Glutamatergic neuron (in vitro differentiated cells): ENCODE results near the gene ORM2. TPM values are rescaled to one million over a fixed set of nuclear protein-coding genes. Genes with fewer than 3 reads are reported as not detected.

Source experiments
- DNase-seq: peaks from one replicate; pipeline ENCODE4 v3.0.0; 2022
- H3K27ac Mint-ChIP-seq: one replicate; pipeline ENCODE4 v1.8.0; 2020; ENCODE audit warnings: mild to moderate bottlenecking, mixed read lengths, inconsistent platforms; ENCODE audit not compliant: unreplicated experiment
- H3K27me3 Mint-ChIP-seq: one replicate; pipeline ENCODE4 v1.8.0; 2020; ENCODE audit warnings: mild to moderate bottlenecking, moderate library complexity, mixed read lengths, inconsistent platforms; ENCODE audit not compliant: unreplicated experiment
- H3K36me3 Mint-ChIP-seq: one replicate; pipeline ENCODE4 v1.8.0; 2020; ENCODE audit warnings: mild to moderate bottlenecking, mixed read lengths, inconsistent platforms; ENCODE audit not compliant: unreplicated experiment
- H3K4me1 Mint-ChIP-seq: one replicate; pipeline ENCODE4 v1.8.0; 2020; ENCODE audit warnings: mild to moderate bottlenecking, low read depth, mixed read lengths, inconsistent platforms; ENCODE audit not compliant: unreplicated experiment
- H3K4me3 Mint-ChIP-seq: one replicate; pipeline ENCODE4 v1.8.0; 2020; ENCODE audit warnings: mild to moderate bottlenecking, mixed read lengths, inconsistent platforms; ENCODE audit not compliant: unreplicated experiment
- H3K9me3 Mint-ChIP-seq: one replicate; pipeline ENCODE4 v1.8.0; 2020; ENCODE audit warnings: mild to moderate bottlenecking, moderate library complexity, mixed read lengths, inconsistent platforms; ENCODE audit not compliant: unreplicated experiment
- total RNA-seq: library from RNA; stranded (reverse); fragmentation: NEBNext Ultra II Directional; extraction: Animal tissue kit (Norgen Biotek cat#: 25700); gene quantifications from one replicate; pipeline ENCODE4 v1.2.1, GENCODE V29; 2021; ENCODE audit not compliant: unreplicated experiment
- TF ChIP-seq, protein P1 (sequence below): fragments of 200-600 bp; sonication (generic); IDR thresholded peaks from one replicate; pipeline ENCODE4 v1.5.0; 2021; ENCODE audit not compliant: partially characterized antibody, unreplicated experiment

The ORM2 gene
- total RNA-seq, 1 donor from 2014 or later = not detected

DNA sequence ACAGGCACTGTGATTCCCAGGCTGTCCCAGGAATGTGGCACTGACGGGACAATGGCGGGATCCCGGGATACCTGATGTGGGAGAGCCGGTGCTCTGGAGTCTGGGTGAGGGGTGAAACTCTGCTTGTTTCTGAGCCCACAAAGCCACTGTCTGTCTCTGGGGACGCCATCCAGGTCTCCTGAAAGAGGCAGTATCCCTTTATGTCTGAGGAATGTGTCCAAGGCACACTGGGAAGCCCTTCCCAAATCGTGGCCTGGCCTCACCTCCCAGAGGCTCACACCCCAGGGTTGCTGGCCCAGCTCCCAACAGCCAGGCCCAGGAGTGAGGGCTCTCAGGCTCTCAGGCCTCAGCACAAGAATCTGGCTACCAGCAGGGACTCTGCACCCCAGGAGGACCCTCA lies 27.1 kb downstream of the ORM2 start:
- no peaks in the 10 kb centered on the region for H3K4me1 Mint-ChIP-seq
- H3K9me3 Mint-ChIP-seq = peaks cover 4% of the 10 kb centered on the region
- H3K27me3 Mint-ChIP-seq = peaks cover 5% of the 10 kb centered on the region
- no peak for DNase-seq
- no peak overlapping the region for H3K4me3 Mint-ChIP-seq
- peak overlapping the region; percentile 38 for H3K27ac Mint-ChIP-seq
- no peaks in the 10 kb centered on the region for H3K36me3 Mint-ChIP-seq
- TF ChIP-seq, protein P1, sequence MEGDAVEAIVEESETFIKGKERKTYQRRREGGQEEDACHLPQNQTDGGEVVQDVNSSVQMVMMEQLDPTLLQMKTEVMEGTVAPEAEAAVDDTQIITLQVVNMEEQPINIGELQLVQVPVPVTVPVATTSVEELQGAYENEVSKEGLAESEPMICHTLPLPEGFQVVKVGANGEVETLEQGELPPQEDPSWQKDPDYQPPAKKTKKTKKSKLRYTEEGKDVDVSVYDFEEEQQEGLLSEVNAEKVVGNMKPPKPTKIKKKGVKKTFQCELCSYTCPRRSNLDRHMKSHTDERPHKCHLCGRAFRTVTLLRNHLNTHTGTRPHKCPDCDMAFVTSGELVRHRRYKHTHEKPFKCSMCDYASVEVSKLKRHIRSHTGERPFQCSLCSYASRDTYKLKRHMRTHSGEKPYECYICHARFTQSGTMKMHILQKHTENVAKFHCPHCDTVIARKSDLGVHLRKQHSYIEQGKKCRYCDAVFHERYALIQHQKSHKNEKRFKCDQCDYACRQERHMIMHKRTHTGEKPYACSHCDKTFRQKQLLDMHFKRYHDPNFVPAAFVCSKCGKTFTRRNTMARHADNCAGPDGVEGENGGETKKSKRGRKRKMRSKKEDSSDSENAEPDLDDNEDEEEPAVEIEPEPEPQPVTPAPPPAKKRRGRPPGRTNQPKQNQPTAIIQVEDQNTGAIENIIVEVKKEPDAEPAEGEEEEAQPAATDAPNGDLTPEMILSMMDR = no peak

- Mint-ChIP-seq H3K4me3 (no peak overlapping the region), H3K9me3 (peaks cover 4% of the 10 kb centered on the region), H3K27me3 (peaks cover 5% of the 10 kb centered on the region), H3K36me3 (no peaks in the 10 kb centered on the region), H3K4me1 (no peaks in the 10 kb centered on the region), H3K27ac (no peak overlapping the region)
- DNase-seq = no peak
- TF ChIP-seq, protein P1 = no peak
Measured at GRCh38 chr9:114357360-114357759, 27.7 kb downstream of the ORM2 start.

GRCh38 chr9:114357911-114358328 lies 28.3 kb downstream of the ORM2 start:
- peaks cover 5% of the 10 kb centered on the region for H3K27me3 Mint-ChIP-seq
- H3K9me3 Mint-ChIP-seq = peaks cover 4% of the 10 kb centered on the region
- TF ChIP-seq, protein P1 = no peak
- no peak for DNase-seq
- H3K4me3 Mint-ChIP-seq = no peak overlapping the region
- no peak overlapping the region for H3K27ac Mint-ChIP-seq
- no peaks in the 10 kb centered on the region for H3K36me3 Mint-ChIP-seq
- no peaks in the 10 kb centered on the region for H3K4me1 Mint-ChIP-seq

- H3K4me1 Mint-ChIP-seq = no peaks in the 10 kb centered on the region
Measured at GRCh38 chr9:114359801-114360200, 30.1 kb downstream of the ORM2 start.

GRCh38 chr9:114361542-114361941 lies 31.9 kb downstream of the ORM2 start:
- Mint-ChIP-seq H3K4me1 (no peaks in the 10 kb centered on the region), H3K9me3 (peaks cover 4% of the 10 kb centered on the region), H3K27ac (no peak overlapping the region), H3K4me3 (no peak overlapping the region), H3K36me3 (no peaks in the 10 kb centered on the region), H3K27me3 (peaks cover 7% of the 10 kb centered on the region)
- TF ChIP-seq, protein P1 = no peak
- no peak for DNase-seq

More at GRCh38 chr9:114359801-114360200, 30.1 kb downstream of the ORM2 start:
- TF ChIP-seq, protein P1 = no peak
- no peak for DNase-seq
- no peaks in the 10 kb centered on the region for H3K36me3 Mint-ChIP-seq
- no peak overlapping the region for H3K27ac Mint-ChIP-seq
- H3K9me3 Mint-ChIP-seq = peaks cover 4% of the 10 kb centered on the region
- no peak overlapping the region for H3K4me3 Mint-ChIP-seq
- H3K27me3 Mint-ChIP-seq = peaks cover 7% of the 10 kb centered on the region
